ENCODE results near the gene FAM3A. TPM values are rescaled to one million over a fixed set of nuclear protein-coding genes. Genes with fewer than 3 reads are reported as not detected.

FAM3A gene
- total and polyA plus RNA-seq, 2 of the 8 experiments (the other 6 are each of a cell fraction or from before 2014, with no cell fraction given): 16.2 to 18.6 TPM

DNA sequence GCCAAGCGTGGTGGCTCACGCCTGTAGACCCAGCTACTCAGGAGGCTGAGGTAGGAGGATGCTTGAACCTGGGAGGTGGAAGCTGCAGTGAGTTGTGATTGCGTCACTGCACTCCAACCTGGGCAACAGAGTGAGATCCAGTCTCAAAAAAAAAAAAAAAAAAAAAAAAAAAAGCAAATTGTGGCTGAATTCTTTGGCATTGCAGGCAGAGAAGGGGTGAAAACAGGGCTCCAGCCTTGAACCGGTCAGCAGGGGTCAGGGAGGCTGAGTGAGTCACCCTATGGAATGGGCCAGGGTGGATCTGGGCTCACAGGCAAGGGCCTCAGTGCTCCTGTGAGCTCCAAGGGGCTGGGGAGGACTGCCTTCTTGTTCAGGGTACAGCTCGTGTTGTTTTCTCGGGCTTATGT is 13.2 kb upstream of the FAM3A start (continued):
- TF ChIP-seq JUND (IDR thresholded peaks at IDR 0.05; ENCODE audit: low read length) (no peak), CREB1 (IDR thresholded peaks at IDR 0.05) (no peak), ASH2L (IDR thresholded peaks at IDR 0.05; ENCODE audit: low read length) (no peak), SP1 (IDR thresholded peaks at IDR 0.05; ENCODE audit: low read depth, low read length) (no peak), RBBP5 (IDR thresholded peaks at IDR 0.05; ENCODE audit: borderline replicate concordance, low read depth, low read length) (no peak), CEBPB (IDR thresholded peaks at IDR 0.05; ENCODE audit: low read depth, low read length) (no peak), BACH1 (IDR thresholded peaks at IDR 0.05; ENCODE audit: low read length) (no peak), TCF12 (IDR thresholded peaks at IDR 0.05; ENCODE audit: low read depth, low read length) (no peak), MAFK (IDR thresholded peaks at IDR 0.05; ENCODE audit: low read depth, low read length) (no peak)
- TF ChIP-seq, protein P1, sequence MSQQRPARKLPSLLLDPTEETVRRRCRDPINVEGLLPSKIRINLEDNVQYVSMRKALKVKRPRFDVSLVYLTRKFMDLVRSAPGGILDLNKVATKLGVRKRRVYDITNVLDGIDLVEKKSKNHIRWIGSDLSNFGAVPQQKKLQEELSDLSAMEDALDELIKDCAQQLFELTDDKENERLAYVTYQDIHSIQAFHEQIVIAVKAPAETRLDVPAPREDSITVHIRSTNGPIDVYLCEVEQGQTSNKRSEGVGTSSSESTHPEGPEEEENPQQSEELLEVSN (IDR thresholded peaks at IDR 0.05): no peak

Measured in H1 (cell line).